ENCODE measurements around the gene TRIM44.

GRCh38 chr11:35856259-35856658, 193.7 kb downstream of the TRIM44 start:
- TF ChIP-seq, protein P1, sequence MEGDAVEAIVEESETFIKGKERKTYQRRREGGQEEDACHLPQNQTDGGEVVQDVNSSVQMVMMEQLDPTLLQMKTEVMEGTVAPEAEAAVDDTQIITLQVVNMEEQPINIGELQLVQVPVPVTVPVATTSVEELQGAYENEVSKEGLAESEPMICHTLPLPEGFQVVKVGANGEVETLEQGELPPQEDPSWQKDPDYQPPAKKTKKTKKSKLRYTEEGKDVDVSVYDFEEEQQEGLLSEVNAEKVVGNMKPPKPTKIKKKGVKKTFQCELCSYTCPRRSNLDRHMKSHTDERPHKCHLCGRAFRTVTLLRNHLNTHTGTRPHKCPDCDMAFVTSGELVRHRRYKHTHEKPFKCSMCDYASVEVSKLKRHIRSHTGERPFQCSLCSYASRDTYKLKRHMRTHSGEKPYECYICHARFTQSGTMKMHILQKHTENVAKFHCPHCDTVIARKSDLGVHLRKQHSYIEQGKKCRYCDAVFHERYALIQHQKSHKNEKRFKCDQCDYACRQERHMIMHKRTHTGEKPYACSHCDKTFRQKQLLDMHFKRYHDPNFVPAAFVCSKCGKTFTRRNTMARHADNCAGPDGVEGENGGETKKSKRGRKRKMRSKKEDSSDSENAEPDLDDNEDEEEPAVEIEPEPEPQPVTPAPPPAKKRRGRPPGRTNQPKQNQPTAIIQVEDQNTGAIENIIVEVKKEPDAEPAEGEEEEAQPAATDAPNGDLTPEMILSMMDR (IDR thresholded peaks at IDR 0.05): no peak
- TF ChIP-seq POLR2A (IDR thresholded peaks at IDR 0.05): no peak
- no peak for TF ChIP-seq POLR2AphosphoS5 (IDR thresholded peaks at IDR 0.05)

Data from breast epithelium (tissue), 3 donors.